Loucy (cell line): ENCODE data around the gene CORO7.

ENCODE experiments used
- H2AFZ ChIP-seq: fragments of 200-600 bp; sonication (generic); 2 replicates; pipeline ENCODE4 v1.6.0; 2016; ENCODE audit warnings: antibody characterized with exemption, mild to moderate bottlenecking, low read length, moderate library complexity
- H3F3A ChIP-seq: fragments of 200-600 bp; 2 replicates; pipeline ENCODE4 v1.6.0; 2016; ENCODE audit warnings: antibody characterized with exemption, low read depth, mild to moderate bottlenecking
- H3K27me3 ChIP-seq: fragments of 200-600 bp; sonication (generic); 2 replicates; pipeline ENCODE4 v1.6.1; 2014; ENCODE audit warnings: low read length, mild to moderate bottlenecking; ENCODE audit not compliant: insufficient read depth, poor library complexity, severe bottlenecking
- H3K36me3 ChIP-seq: fragments of 200-600 bp; sonication (generic); 2 replicates; pipeline ENCODE4 v1.6.1; 2016; ENCODE audit warnings: low read length; ENCODE audit not compliant: insufficient read depth
- H3K4me1 ChIP-seq: fragments of 200-600 bp; sonication (generic); 2 replicates; pipeline ENCODE4 v1.5.1; 2014; ENCODE audit warnings: low read length, mild to moderate bottlenecking; ENCODE audit not compliant: insufficient read depth, poor library complexity, severe bottlenecking
- H3K4me2 ChIP-seq: fragments of 200-600 bp; sonication (generic); 2 replicates; pipeline ENCODE4 v1.6.0; 2014; ENCODE audit warnings: antibody characterized with exemption, low read length, low read depth, mild to moderate bottlenecking; ENCODE audit not compliant: poor library complexity, severe bottlenecking
- H3K4me3 ChIP-seq: fragments of 200-600 bp; sonication (generic); 2 replicates; pipeline ENCODE4 v1.5.1; 2014; ENCODE audit warnings: low read length, mild to moderate bottlenecking, mixed read lengths; ENCODE audit not compliant: poor library complexity, severe bottlenecking
- H3K79me2 ChIP-seq: fragments of 200-600 bp; sonication (generic); 2 replicates; pipeline ENCODE4 v1.6.1; 2014; ENCODE audit warnings: low read length; ENCODE audit not compliant: insufficient read depth
- H3K9ac ChIP-seq: fragments of 200-600 bp; sonication (generic); 2 replicates; pipeline ENCODE4 v1.6.0; 2014; ENCODE audit warnings: mild to moderate bottlenecking, low read depth, low read length, moderate library complexity; ENCODE audit not compliant: poor library complexity, severe bottlenecking
- H3K9me2 ChIP-seq: fragments of 200-600 bp; sonication (generic); replicated peaks from 2 replicates; pipeline ENCODE4 v1.6.1; 2016; ENCODE audit warnings: low read depth, low read length, mixed read lengths
- H3K9me3 ChIP-seq: fragments of 200-600 bp; sonication (generic); 2 replicates; pipeline ENCODE4 v1.6.1; 2014; ENCODE audit warnings: mild to moderate bottlenecking, antibody characterized with exemption, low read length, low read depth; ENCODE audit not compliant: insufficient read depth
- H4K20me1 ChIP-seq: fragments of 200-600 bp; sonication (generic); 2 replicates; pipeline ENCODE4 v1.6.0; 2014; ENCODE audit warnings: antibody characterized with exemption, low read length, mild to moderate bottlenecking; ENCODE audit not compliant: insufficient read depth, poor library complexity, severe bottlenecking
- CTCF ChIP-seq: fragments of 200-600 bp; sonication (generic); conservative IDR thresholded peaks from 2 replicates; pipeline ENCODE4 v1.5.1; 2014; ENCODE audit warnings: mild to moderate bottlenecking, antibody characterized with exemption, low read length
- EZH2phosphoT487 ChIP-seq: fragments of 200-600 bp; IDR thresholded peaks from 2 replicates; pipeline ENCODE4 v1.6.1; 2018; ENCODE audit warnings: antibody characterized with exemption, mild to moderate bottlenecking, moderate library complexity, borderline replicate concordance

The CORO7 gene

GRCh38 chr16:4324492-4325252 lies 91.7 kb downstream of the CORO7 start:
- Histone ChIP-seq H3K4me2 (no peak overlapping the region), H3K9me3 (no peaks in the 10 kb centered on the region), H4K20me1 (no peaks in the 10 kb centered on the region), H3K9me2 (no peaks in the 10 kb centered on the region), H3K27me3 (no peaks in the 10 kb centered on the region), H3K36me3 (no peaks in the 10 kb centered on the region), H3K4me3 (no peak overlapping the region), H2AFZ (no peak overlapping the region), H3K4me1 (no peaks in the 10 kb centered on the region), H3F3A (no peaks in the 10 kb centered on the region), H3K79me2 (no peaks in the 10 kb centered on the region), H3K9ac (no peak overlapping the region)
- TF ChIP-seq EZH2phosphoT487: no peak
- no peak for TF ChIP-seq CTCF

- H3K4me1 ChIP-seq: no peaks in the 10 kb centered on the region
- no peaks in the 10 kb centered on the region for H3K27me3 ChIP-seq
- H3K9me3 ChIP-seq: no peaks in the 10 kb centered on the region
- no peaks in the 10 kb centered on the region for H3F3A ChIP-seq
- H3K4me3 ChIP-seq: no peak overlapping the region
- TF ChIP-seq EZH2phosphoT487 (no peak), CTCF (no peak)
- no peaks in the 10 kb centered on the region for H3K9me2 ChIP-seq
- no peak overlapping the region for H2AFZ ChIP-seq
- H3K79me2 ChIP-seq: no peaks in the 10 kb centered on the region
- no peak overlapping the region for H3K9ac ChIP-seq
- no peak overlapping the region for H3K4me2 ChIP-seq
- H4K20me1 ChIP-seq: no peaks in the 10 kb centered on the region
- H3K36me3 ChIP-seq: no peaks in the 10 kb centered on the region
Measured at GRCh38 chr16:4323845-4324488, 92.4 kb downstream of the CORO7 start.

GRCh38 chr16:4323071-4323844 lies 93.1 kb downstream of the CORO7 start:
- H3K36me3 ChIP-seq: no peaks in the 10 kb centered on the region
- H3K9ac ChIP-seq: no peak overlapping the region
- no peaks in the 10 kb centered on the region for H3K9me3 ChIP-seq
- H2AFZ ChIP-seq: no peak overlapping the region
- peaks cover 2% of the 10 kb centered on the region for H3K4me1 ChIP-seq
- TF ChIP-seq CTCF (no peak), EZH2phosphoT487 (no peak)
- no peaks in the 10 kb centered on the region for H4K20me1 ChIP-seq
- no peaks in the 10 kb centered on the region for H3F3A ChIP-seq
- H3K79me2 ChIP-seq: 0 out of 2 replicates have a peak, but pooled peaks cover 1% of the 10 kb centered on the region
- H3K9me2 ChIP-seq: no peaks in the 10 kb centered on the region
- no peak overlapping the region for H3K4me2 ChIP-seq
- H3K4me3 ChIP-seq: no peak overlapping the region
- no peaks in the 10 kb centered on the region for H3K27me3 ChIP-seq
